ENCODE measurements around the gene ABHD2.

The ABHD2 gene

DNA sequence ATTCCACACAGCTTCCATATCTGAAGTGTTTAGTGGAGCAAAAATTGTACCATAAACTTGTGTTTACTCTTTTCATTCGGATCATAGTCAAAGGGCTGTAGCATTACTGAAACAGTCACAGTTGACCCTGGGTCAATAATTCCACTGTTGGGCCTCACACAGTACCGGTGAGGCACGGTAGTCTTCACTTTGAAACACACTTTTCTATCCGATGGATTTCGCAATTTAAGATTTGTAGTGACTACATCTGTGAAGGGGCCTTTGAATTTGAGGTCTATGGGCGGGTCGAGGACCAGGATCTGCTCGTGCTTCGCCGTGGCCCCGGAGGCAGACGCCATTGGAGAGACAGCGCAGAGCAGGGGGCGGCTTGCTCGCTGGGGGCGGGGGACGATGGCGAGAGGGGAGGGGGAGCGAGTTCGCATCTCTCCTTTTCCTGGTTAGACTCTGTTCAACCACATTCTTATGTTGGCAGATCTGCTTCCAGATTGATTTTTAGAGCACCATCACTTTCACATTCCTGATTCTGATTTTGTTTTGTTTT lies 113.3 kb downstream of the ABHD2 start:
- H3K9me3 ChIP-seq (ENCODE audit: low read length), result no peaks in the 10 kb centered on the region
- no peak overlapping the region for H3K4me2 ChIP-seq (ENCODE audit: low read length)
- no peak for TF ChIP-seq EZH2 (IDR thresholded peaks at IDR 0.05; ENCODE audit: borderline replicate concordance, low read length)
- TF ChIP-seq, protein P1, sequence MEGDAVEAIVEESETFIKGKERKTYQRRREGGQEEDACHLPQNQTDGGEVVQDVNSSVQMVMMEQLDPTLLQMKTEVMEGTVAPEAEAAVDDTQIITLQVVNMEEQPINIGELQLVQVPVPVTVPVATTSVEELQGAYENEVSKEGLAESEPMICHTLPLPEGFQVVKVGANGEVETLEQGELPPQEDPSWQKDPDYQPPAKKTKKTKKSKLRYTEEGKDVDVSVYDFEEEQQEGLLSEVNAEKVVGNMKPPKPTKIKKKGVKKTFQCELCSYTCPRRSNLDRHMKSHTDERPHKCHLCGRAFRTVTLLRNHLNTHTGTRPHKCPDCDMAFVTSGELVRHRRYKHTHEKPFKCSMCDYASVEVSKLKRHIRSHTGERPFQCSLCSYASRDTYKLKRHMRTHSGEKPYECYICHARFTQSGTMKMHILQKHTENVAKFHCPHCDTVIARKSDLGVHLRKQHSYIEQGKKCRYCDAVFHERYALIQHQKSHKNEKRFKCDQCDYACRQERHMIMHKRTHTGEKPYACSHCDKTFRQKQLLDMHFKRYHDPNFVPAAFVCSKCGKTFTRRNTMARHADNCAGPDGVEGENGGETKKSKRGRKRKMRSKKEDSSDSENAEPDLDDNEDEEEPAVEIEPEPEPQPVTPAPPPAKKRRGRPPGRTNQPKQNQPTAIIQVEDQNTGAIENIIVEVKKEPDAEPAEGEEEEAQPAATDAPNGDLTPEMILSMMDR (IDR thresholded peaks at IDR 0.05; ENCODE audit: low read length), result no peak
- H3K79me2 ChIP-seq (ENCODE audit: insufficient read depth, low read length), result no peaks in the 10 kb centered on the region
- no peaks in the 10 kb centered on the region for H3K27me3 ChIP-seq (ENCODE audit: insufficient read depth, low read length)
- H3K27ac ChIP-seq (ENCODE audit: low read depth, low read length, poor library complexity, severe bottlenecking), result no peak overlapping the region
- no peaks in the 10 kb centered on the region for H3K9me2 ChIP-seq (ENCODE audit: low read depth, low read length)
- no peak overlapping the region for H2AFZ ChIP-seq (ENCODE audit: low read length)
- no peaks in the 10 kb centered on the region for H3F3A ChIP-seq (ENCODE audit: insufficient read depth, low read length)
- H3K4me3 ChIP-seq (ENCODE audit: low read depth, low read length, poor library complexity, severe bottlenecking), result no peak overlapping the region
- H3K36me3 ChIP-seq (ENCODE audit: insufficient read depth, low read length), result 0 out of 2 replicates have a peak, but pooled peaks cover 6% of the 10 kb centered on the region
- no peak overlapping the region for H3K9ac ChIP-seq (ENCODE audit: low read length)
- no peaks in the 10 kb centered on the region for H4K20me1 ChIP-seq (ENCODE audit: insufficient read depth, low read length)
- peaks cover 10% of the 10 kb centered on the region for H3K4me1 ChIP-seq (ENCODE audit: insufficient read depth, low read length, severe bottlenecking)

DNA sequence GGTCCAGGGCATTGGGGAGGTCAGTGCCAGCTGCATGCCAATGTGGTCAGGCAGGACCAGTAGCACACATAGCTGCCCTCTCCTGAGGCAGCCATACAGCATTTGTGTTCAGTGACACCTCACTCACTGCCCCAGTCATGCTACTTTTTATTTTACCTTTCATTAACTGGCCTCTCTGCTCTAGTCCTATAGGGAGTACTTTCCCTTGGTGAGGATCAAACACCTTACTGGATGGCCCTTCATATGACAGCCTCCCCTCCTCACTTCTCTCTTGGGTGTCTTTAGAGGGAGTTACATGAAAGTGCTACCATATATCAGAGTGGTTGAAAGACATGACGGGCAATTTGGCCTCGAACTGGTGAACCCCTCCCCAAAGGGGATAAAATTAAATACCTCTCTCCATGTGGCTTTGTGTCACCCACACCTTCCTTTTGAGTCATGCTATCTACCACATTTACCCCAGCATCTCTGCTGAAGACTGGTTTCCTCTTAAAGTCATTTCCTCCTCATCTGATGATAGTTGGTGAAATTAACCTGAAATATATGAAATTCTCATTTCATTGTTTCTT lies 115.5 kb downstream of the ABHD2 start:
- no peaks in the 10 kb centered on the region for H3K9me2 ChIP-seq (ENCODE audit: low read depth, low read length)
- H2AFZ ChIP-seq (ENCODE audit: low read length), result no peak overlapping the region
- H3K9me3 ChIP-seq (ENCODE audit: low read length), result no peaks in the 10 kb centered on the region
- no peak overlapping the region for H3K27ac ChIP-seq (ENCODE audit: low read depth, low read length, poor library complexity, severe bottlenecking)
- no peaks in the 10 kb centered on the region for H3K36me3 ChIP-seq (ENCODE audit: insufficient read depth, low read length)
- no peaks in the 10 kb centered on the region for H3F3A ChIP-seq (ENCODE audit: insufficient read depth, low read length)
- no peak overlapping the region for H3K4me2 ChIP-seq (ENCODE audit: low read length)
- no peaks in the 10 kb centered on the region for H3K79me2 ChIP-seq (ENCODE audit: insufficient read depth, low read length)
- no peaks in the 10 kb centered on the region for H4K20me1 ChIP-seq (ENCODE audit: insufficient read depth, low read length)
- no peak overlapping the region for H3K4me3 ChIP-seq (ENCODE audit: low read depth, low read length, poor library complexity, severe bottlenecking)
- H3K9ac ChIP-seq (ENCODE audit: low read length), result no peak overlapping the region
- TF ChIP-seq, protein P1 (IDR thresholded peaks at IDR 0.05; ENCODE audit: low read length), result no peak
- TF ChIP-seq EZH2 (IDR thresholded peaks at IDR 0.05; ENCODE audit: borderline replicate concordance, low read length), result no peak
- peaks cover 7% of the 10 kb centered on the region for H3K4me1 ChIP-seq (ENCODE audit: insufficient read depth, low read length, severe bottlenecking)
- H3K27me3 ChIP-seq (ENCODE audit: insufficient read depth, low read length), result no peaks in the 10 kb centered on the region

DNA sequence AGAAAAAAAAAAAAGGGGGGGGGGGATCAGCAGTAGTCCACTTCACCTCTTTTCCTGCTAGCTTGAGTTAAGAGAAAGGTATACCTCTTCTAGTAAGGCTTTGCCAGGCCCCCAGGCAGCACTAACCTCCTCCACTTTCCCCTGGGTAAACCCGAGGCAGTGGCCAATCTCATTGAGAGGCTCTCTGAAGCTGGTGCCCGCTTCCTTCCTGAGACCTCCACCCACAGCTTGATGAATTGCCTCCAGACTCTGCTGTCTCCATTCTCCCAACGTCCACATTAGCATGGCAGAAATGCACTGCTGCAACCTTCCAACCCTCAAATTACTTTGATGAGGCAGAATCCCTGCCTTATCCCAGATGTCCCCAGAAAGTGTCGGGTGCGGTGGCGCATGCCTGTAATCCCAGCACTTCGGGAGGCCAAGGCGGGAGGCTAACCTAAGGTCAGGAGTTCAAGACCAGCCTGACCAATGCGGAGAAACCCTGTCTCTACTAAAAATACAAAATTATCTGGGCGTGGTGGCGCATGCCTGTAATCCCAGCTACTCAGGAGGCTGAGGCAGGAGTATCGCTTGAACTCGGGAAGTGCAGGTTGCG lies 117.8 kb downstream of the ABHD2 start:
- H2AFZ ChIP-seq (ENCODE audit: low read length), result no peak overlapping the region
- H3K36me3 ChIP-seq (ENCODE audit: insufficient read depth, low read length), result no peaks in the 10 kb centered on the region
- H3K4me1 ChIP-seq (ENCODE audit: insufficient read depth, low read length, severe bottlenecking), result peaks cover 7% of the 10 kb centered on the region
- H3K9me3 ChIP-seq (ENCODE audit: low read length), result no peaks in the 10 kb centered on the region
- H3K27ac ChIP-seq (ENCODE audit: low read depth, low read length, poor library complexity, severe bottlenecking), result no peak overlapping the region
- no peaks in the 10 kb centered on the region for H3K79me2 ChIP-seq (ENCODE audit: insufficient read depth, low read length)
- no peak overlapping the region for H3K9ac ChIP-seq (ENCODE audit: low read length)
- no peaks in the 10 kb centered on the region; the same call in 1 of the 2 replicates for H3K27me3 ChIP-seq (ENCODE audit: insufficient read depth, low read length)
- no peak overlapping the region for H3K4me3 ChIP-seq (ENCODE audit: low read depth, low read length, poor library complexity, severe bottlenecking)
- H3K9me2 ChIP-seq (ENCODE audit: low read depth, low read length), result no peaks in the 10 kb centered on the region
- H3F3A ChIP-seq (ENCODE audit: insufficient read depth, low read length), result no peaks in the 10 kb centered on the region
- no peak overlapping the region for H3K4me2 ChIP-seq (ENCODE audit: low read length)
- TF ChIP-seq, protein P1 (IDR thresholded peaks at IDR 0.05; ENCODE audit: low read length), result no peak
- TF ChIP-seq EZH2 (IDR thresholded peaks at IDR 0.05; ENCODE audit: borderline replicate concordance, low read length), result no peak
- H4K20me1 ChIP-seq (ENCODE audit: insufficient read depth, low read length), result no peaks in the 10 kb centered on the region

Measured in OCI-LY1 (cell line).